GM18873 (cell line): ENCODE data around the gene SNRNP40.
"Not testable (repeated sequence)": the region's sequence is repeated elsewhere in the genome, so short reads cannot be mapped to it uniquely, and the experiment has no call there.

ENCODE experiments used
- ATAC-seq: cut with Tn5 transposase; IDR thresholded peaks from one replicate; pipeline ENCODE4 v1.9.1; 2021; ENCODE audit warnings: mild to moderate bottlenecking, moderate library complexity, moderate number of reproducible peaks; ENCODE audit not compliant: unreplicated experiment, low FRiP score

The SNRNP40 gene

GRCh38 chr1:31289021-31289420, 7.6 kb downstream of the SNRNP40 start:
- ATAC-seq = no peak

- ATAC-seq = not testable (repeated sequence)
These were observed 8.8 kb downstream of the SNRNP40 start for GRCh38 chr1:31287791-31288190.

GRCh38 chr1:31282426-31282825, 14.2 kb downstream of the SNRNP40 start:
- ATAC-seq = not testable (repeated sequence)

GRCh38 chr1:31273619-31274018, 23.0 kb downstream of the SNRNP40 start:
- no peak for ATAC-seq

- no peak for ATAC-seq
These were observed 24.2 kb downstream of the SNRNP40 start for GRCh38 chr1:31272369-31272768.

GRCh38 chr1:31266547-31266946, 30.0 kb downstream of the SNRNP40 start:
- no peak for ATAC-seq

- ATAC-seq = no peak
These were observed 31.7 kb downstream of the SNRNP40 start for GRCh38 chr1:31264790-31265386.

GRCh38 chr1:31263408-31263807, 33.2 kb downstream of the SNRNP40 start:
- ATAC-seq = no peak

GRCh38 chr1:31262393-31262792, 34.2 kb downstream of the SNRNP40 start:
- not testable (repeated sequence) for ATAC-seq

- ATAC-seq = no peak
These were observed 34.7 kb downstream of the SNRNP40 start for GRCh38 chr1:31261916-31262315.

- no peak for ATAC-seq
These were observed 36.8 kb downstream of the SNRNP40 start for GRCh38 chr1:31259746-31260145.

- ATAC-seq = no peak
These were observed 38.0 kb downstream of the SNRNP40 start for GRCh38 chr1:31258581-31258980.

- ATAC-seq = no peak
These were observed 39.4 kb downstream of the SNRNP40 start for GRCh38 chr1:31257213-31257612.

- no peak for ATAC-seq
These were observed 46.7 kb downstream of the SNRNP40 start for GRCh38 chr1:31249854-31250253.

GRCh38 chr1:31248276-31248675, 48.3 kb downstream of the SNRNP40 start:
- ATAC-seq = no peak

GRCh38 chr1:31244326-31244725, 52.3 kb downstream of the SNRNP40 start:
- no peak for ATAC-seq

GRCh38 chr1:31243501-31244286, 52.9 kb downstream of the SNRNP40 start:
- ATAC-seq = no peak

GRCh38 chr1:31241321-31241720, 55.3 kb downstream of the SNRNP40 start:
- ATAC-seq = no peak

- no peak for ATAC-seq
These were observed 56.8 kb downstream of the SNRNP40 start, which contains the start of gene NKAIN1 for GRCh38 chr1:31239653-31240241. NKAIN1 (minus strand) TSS chr1:31239887; CDS start chr1:31239547, 340 bp downstream.

- ATAC-seq = no peak
These were observed 57.5 kb downstream of the SNRNP40 start for GRCh38 chr1:31238986-31239613.

- no peak for ATAC-seq
These were observed 58.0 kb downstream of the SNRNP40 start for GRCh38 chr1:31238612-31238985.
